ENCODE measurements around the gene FURIN. TPM values are rescaled to one million over a fixed set of nuclear protein-coding genes. Genes with fewer than 3 reads are reported as not detected.

The FURIN gene
- total RNA-seq, 1 experiment from 2014 or later, result 62.0 TPM

DNA sequence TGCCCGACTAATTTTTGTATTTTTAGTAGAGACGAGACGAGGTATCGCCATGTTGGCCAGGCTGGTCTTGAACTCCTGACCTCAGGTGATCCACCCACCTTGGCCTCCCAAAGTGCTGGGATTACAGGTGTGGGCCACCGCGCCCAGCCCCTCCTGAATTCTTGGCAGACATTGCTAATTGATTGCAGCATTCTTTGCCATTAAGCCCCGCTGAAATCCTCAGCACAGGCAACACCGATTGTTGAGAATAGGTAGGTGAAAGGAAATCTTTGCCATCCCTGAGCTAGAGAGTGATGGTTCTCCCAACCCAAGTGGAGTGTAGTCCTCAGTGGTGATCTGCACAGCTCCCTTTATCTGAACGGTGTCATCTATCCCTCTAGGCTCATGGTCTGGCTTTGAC, 36.4 kb downstream of the FURIN start:
- Histone ChIP-seq H3K4me3 (ENCODE audit: low read depth in 2 of 2, low read length in 2 of 2) (no peak overlapping the region), H3K27me3 (ENCODE audit: control insufficient read depth, insufficient read depth, low read length) (no peaks in the 10 kb centered on the region), H3K36me3 (ENCODE audit: control insufficient read depth, insufficient read depth, low read length) (0 out of 2 replicates have a peak, but pooled peaks cover 5% of the 10 kb centered on the region), H3K9me3 (ENCODE audit: control insufficient read depth, insufficient read depth, low read depth, low read length) (no peaks in the 10 kb centered on the region), H3K27ac (ENCODE audit: low read length) (no peak overlapping the region), H3K4me1 (ENCODE audit: control insufficient read depth, insufficient read depth, low read length) (peaks cover 12% of the 10 kb centered on the region)
- no TSS peak for BruUV-seq (replicated peaks)
- DNase-seq (ENCODE audit: low read depth, low spot score), result no peak
- intact Hi-C loops (cut with micrococcal nuclease; ENCODE audit: unreplicated experiment), result no loop called here
- TF ChIP-seq SIN3A (IDR thresholded peaks at IDR 0.05; ENCODE audit: borderline replicate concordance, insufficient read depth, low read depth, low read length) (no peak), TCF7L2 (IDR thresholded peaks at IDR 0.05; ENCODE audit: low read depth, low read length) (no peak)
- TF ChIP-seq, protein P1, sequence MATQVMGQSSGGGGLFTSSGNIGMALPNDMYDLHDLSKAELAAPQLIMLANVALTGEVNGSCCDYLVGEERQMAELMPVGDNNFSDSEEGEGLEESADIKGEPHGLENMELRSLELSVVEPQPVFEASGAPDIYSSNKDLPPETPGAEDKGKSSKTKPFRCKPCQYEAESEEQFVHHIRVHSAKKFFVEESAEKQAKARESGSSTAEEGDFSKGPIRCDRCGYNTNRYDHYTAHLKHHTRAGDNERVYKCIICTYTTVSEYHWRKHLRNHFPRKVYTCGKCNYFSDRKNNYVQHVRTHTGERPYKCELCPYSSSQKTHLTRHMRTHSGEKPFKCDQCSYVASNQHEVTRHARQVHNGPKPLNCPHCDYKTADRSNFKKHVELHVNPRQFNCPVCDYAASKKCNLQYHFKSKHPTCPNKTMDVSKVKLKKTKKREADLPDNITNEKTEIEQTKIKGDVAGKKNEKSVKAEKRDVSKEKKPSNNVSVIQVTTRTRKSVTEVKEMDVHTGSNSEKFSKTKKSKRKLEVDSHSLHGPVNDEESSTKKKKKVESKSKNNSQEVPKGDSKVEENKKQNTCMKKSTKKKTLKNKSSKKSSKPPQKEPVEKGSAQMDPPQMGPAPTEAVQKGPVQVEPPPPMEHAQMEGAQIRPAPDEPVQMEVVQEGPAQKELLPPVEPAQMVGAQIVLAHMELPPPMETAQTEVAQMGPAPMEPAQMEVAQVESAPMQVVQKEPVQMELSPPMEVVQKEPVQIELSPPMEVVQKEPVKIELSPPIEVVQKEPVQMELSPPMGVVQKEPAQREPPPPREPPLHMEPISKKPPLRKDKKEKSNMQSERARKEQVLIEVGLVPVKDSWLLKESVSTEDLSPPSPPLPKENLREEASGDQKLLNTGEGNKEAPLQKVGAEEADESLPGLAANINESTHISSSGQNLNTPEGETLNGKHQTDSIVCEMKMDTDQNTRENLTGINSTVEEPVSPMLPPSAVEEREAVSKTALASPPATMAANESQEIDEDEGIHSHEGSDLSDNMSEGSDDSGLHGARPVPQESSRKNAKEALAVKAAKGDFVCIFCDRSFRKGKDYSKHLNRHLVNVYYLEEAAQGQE (IDR thresholded peaks at IDR 0.05; ENCODE audit: insufficient read depth in 1 of 2, low read depth in 2 of 2, low read length in 1 of 2), result no peak
- CTCF ChIA-PET, result no interaction called here
- in situ Hi-C loops (cut with HindIII; ENCODE audit: low pct_unique_long_range_greater_than_20kb, low sequenced_read_pairs), result no loop called here
- ATAC-seq, result no peak
- POLR2A ChIA-PET, result no interaction called here

DNA sequence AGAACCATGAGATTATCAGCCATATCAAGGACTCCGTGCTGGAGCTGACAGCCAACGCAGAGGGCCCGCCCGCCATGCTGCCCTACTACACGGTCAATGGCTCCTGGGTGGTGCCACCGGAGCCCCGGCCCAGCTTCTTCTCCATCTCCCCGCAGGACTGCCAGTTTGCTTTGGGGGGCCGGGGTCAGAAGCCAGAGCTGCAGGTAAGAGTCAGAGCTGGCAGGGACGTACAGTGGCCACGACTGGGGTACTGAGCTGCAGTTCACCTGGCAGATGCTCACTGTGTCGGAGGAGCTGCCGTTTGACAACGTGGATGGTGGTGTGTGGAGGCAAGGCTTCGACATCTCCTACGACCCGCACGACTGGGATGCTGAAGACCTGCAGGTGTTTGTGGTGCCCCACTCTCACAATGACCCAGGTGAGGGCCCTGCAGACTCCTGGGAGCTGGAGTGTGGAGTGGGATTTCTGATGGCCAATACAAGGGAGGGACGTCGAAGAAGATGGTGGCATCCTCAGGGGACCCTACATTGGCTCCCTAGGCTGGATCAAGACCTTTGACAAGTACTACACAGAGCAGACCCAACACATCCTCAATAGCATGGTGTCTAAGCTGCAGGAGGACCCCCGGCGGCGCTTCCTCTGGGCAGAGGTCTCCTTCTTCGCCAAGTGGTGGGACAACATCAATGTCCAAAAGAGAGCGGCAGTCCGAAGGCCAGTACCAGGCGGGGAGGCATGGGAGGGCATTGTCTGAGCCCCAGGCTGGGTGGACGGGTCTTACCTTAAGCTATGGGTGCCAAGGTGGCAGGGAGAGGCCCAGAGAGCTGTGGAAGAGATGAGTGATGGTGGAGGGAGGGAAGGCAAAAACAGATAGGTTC, 37.2 kb downstream of the FURIN start:
- in situ Hi-C loops (cut with HindIII; ENCODE audit: low pct_unique_long_range_greater_than_20kb, low sequenced_read_pairs) (no loop called here), intact Hi-C loops (cut with micrococcal nuclease; ENCODE audit: unreplicated experiment) (no loop called here)
- no peak overlapping the region for H3K27ac ChIP-seq (ENCODE audit: low read length)
- no peak for DNase-seq (ENCODE audit: low read depth, low spot score)
- ATAC-seq, result no peak
- H3K4me3 ChIP-seq (ENCODE audit: low read depth in 2 of 2, low read length in 2 of 2), result no peak overlapping the region
- H3K27me3 ChIP-seq (ENCODE audit: control insufficient read depth, insufficient read depth, low read length), result no peaks in the 10 kb centered on the region
- no peaks in the 10 kb centered on the region for H3K9me3 ChIP-seq (ENCODE audit: control insufficient read depth, insufficient read depth, low read depth, low read length)
- no TSS peak for BruUV-seq (replicated peaks)
- H3K36me3 ChIP-seq (ENCODE audit: control insufficient read depth, insufficient read depth, low read length), result 0 out of 2 replicates have a peak, but pooled peaks cover 5% of the 10 kb centered on the region
- TF ChIP-seq POLR2AphosphoS5 (IDR thresholded peaks at IDR 0.05; ENCODE audit: low read depth, low read length) (no peak), SIN3A (IDR thresholded peaks at IDR 0.05; ENCODE audit: borderline replicate concordance, insufficient read depth, low read depth, low read length) (no peak), TCF7L2 (IDR thresholded peaks at IDR 0.05; ENCODE audit: low read depth, low read length) (no peak)
- TF ChIP-seq, protein P1 (IDR thresholded peaks at IDR 0.05; ENCODE audit: insufficient read depth in 1 of 2, low read depth in 2 of 2, low read length in 1 of 2), result no peak
- TF ChIP-seq, protein P2, sequence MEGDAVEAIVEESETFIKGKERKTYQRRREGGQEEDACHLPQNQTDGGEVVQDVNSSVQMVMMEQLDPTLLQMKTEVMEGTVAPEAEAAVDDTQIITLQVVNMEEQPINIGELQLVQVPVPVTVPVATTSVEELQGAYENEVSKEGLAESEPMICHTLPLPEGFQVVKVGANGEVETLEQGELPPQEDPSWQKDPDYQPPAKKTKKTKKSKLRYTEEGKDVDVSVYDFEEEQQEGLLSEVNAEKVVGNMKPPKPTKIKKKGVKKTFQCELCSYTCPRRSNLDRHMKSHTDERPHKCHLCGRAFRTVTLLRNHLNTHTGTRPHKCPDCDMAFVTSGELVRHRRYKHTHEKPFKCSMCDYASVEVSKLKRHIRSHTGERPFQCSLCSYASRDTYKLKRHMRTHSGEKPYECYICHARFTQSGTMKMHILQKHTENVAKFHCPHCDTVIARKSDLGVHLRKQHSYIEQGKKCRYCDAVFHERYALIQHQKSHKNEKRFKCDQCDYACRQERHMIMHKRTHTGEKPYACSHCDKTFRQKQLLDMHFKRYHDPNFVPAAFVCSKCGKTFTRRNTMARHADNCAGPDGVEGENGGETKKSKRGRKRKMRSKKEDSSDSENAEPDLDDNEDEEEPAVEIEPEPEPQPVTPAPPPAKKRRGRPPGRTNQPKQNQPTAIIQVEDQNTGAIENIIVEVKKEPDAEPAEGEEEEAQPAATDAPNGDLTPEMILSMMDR (IDR thresholded peaks at IDR 0.05), result no peak
- peaks cover 12% of the 10 kb centered on the region for H3K4me1 ChIP-seq (ENCODE audit: control insufficient read depth, insufficient read depth, low read length)
- ChIA-PET CTCF (no interaction called here), POLR2A (interaction anchor here (0.6 kb wide), 1 partner anchor 455 kb away, joined by 3 read pairs; no protein-coding TSS in a partner anchor)
